ENCODE results near the gene PDGFC.

DNA sequence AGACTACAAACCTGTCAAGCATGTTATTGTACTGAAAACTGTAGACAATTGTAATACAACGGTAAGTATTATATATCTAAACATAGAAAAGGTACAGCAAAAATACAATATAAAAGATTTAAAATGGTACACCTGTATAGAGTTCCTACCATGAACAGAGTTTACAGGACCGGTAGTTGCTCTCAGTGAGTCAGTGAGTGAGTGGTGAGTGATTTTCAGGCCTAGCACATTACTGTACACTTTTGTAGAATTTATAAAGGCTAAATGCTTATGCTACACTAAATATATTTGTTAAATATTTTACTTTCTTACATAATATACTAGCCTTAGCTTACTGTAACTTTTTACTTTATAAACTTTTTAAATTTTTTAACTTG lies 37.4 kb downstream of the PDGFC start:
- TF ChIP-seq, protein P1, sequence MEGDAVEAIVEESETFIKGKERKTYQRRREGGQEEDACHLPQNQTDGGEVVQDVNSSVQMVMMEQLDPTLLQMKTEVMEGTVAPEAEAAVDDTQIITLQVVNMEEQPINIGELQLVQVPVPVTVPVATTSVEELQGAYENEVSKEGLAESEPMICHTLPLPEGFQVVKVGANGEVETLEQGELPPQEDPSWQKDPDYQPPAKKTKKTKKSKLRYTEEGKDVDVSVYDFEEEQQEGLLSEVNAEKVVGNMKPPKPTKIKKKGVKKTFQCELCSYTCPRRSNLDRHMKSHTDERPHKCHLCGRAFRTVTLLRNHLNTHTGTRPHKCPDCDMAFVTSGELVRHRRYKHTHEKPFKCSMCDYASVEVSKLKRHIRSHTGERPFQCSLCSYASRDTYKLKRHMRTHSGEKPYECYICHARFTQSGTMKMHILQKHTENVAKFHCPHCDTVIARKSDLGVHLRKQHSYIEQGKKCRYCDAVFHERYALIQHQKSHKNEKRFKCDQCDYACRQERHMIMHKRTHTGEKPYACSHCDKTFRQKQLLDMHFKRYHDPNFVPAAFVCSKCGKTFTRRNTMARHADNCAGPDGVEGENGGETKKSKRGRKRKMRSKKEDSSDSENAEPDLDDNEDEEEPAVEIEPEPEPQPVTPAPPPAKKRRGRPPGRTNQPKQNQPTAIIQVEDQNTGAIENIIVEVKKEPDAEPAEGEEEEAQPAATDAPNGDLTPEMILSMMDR (IDR thresholded peaks at IDR 0.05; ENCODE audit: poor library complexity, severe bottlenecking) = no peak
- TF ChIP-seq RAD21 (conservative IDR thresholded peaks at IDR 0.05) (no peak), POLR2AphosphoS5 (IDR thresholded peaks at IDR 0.05) (no peak), MXI1 (conservative IDR thresholded peaks at IDR 0.05; ENCODE audit: poor library complexity, severe bottlenecking) (no peak), TAF1 (IDR thresholded peaks at IDR 0.05; ENCODE audit: low read depth) (no peak), EP300 (conservative IDR thresholded peaks at IDR 0.05; ENCODE audit: poor library complexity, severe bottlenecking) (no peak), SMC3 (conservative IDR thresholded peaks at IDR 0.05; ENCODE audit: poor library complexity) (no peak)
- TF ChIP-seq, protein P2, sequence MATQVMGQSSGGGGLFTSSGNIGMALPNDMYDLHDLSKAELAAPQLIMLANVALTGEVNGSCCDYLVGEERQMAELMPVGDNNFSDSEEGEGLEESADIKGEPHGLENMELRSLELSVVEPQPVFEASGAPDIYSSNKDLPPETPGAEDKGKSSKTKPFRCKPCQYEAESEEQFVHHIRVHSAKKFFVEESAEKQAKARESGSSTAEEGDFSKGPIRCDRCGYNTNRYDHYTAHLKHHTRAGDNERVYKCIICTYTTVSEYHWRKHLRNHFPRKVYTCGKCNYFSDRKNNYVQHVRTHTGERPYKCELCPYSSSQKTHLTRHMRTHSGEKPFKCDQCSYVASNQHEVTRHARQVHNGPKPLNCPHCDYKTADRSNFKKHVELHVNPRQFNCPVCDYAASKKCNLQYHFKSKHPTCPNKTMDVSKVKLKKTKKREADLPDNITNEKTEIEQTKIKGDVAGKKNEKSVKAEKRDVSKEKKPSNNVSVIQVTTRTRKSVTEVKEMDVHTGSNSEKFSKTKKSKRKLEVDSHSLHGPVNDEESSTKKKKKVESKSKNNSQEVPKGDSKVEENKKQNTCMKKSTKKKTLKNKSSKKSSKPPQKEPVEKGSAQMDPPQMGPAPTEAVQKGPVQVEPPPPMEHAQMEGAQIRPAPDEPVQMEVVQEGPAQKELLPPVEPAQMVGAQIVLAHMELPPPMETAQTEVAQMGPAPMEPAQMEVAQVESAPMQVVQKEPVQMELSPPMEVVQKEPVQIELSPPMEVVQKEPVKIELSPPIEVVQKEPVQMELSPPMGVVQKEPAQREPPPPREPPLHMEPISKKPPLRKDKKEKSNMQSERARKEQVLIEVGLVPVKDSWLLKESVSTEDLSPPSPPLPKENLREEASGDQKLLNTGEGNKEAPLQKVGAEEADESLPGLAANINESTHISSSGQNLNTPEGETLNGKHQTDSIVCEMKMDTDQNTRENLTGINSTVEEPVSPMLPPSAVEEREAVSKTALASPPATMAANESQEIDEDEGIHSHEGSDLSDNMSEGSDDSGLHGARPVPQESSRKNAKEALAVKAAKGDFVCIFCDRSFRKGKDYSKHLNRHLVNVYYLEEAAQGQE (IDR thresholded peaks at IDR 0.05; ENCODE audit: borderline replicate concordance) = no peak
